ENCODE results near the gene LASP1NB.

- TF ChIP-seq, protein P1, sequence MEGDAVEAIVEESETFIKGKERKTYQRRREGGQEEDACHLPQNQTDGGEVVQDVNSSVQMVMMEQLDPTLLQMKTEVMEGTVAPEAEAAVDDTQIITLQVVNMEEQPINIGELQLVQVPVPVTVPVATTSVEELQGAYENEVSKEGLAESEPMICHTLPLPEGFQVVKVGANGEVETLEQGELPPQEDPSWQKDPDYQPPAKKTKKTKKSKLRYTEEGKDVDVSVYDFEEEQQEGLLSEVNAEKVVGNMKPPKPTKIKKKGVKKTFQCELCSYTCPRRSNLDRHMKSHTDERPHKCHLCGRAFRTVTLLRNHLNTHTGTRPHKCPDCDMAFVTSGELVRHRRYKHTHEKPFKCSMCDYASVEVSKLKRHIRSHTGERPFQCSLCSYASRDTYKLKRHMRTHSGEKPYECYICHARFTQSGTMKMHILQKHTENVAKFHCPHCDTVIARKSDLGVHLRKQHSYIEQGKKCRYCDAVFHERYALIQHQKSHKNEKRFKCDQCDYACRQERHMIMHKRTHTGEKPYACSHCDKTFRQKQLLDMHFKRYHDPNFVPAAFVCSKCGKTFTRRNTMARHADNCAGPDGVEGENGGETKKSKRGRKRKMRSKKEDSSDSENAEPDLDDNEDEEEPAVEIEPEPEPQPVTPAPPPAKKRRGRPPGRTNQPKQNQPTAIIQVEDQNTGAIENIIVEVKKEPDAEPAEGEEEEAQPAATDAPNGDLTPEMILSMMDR (IDR thresholded peaks at IDR 0.05), result no peak
- no peak for TF ChIP-seq POLR2A (IDR thresholded peaks at IDR 0.05)
Observed at GRCh38 chr17:38897671-38898290, 27.6 kb upstream of the LASP1NB start.
